Sigmoid colon (tissue), 4 donors: ENCODE data around the gene POC1B.

ENCODE experiments used
- CTCF ChIP-seq, 4 experiments: fragments of 450-650 bp in 3 of 4; fragments of 200-600 bp in 1 of 4; IDR thresholded peaks; one replicate each; pipeline ENCODE4 v1.5.1; 2016 to 2019; ENCODE audit warnings: antibody characterized with exemption in 4 of 4, mild to moderate bottlenecking in 3 of 4, moderate library complexity in 2 of 4
- EP300 ChIP-seq, 4 donors: sonication (generic); formaldehyde crosslinking; IDR thresholded peaks; one replicate each; pipeline ENCODE4 v1.6.1; 2017; ENCODE audit warnings: antibody characterized with exemption in 4 of 4
- POLR2A ChIP-seq, 2 donors: fragments of 450-650 bp; IDR thresholded peaks; one replicate each; pipeline ENCODE4 v1.6.1; 2016; ENCODE audit warnings: antibody characterized with exemption in 2 of 2, mild to moderate bottlenecking in 2 of 2, moderate library complexity in 2 of 2

GRCh38 chr12:89504560-89505346 lies 21.1 kb downstream of the POC1B start:
- TF ChIP-seq POLR2A (IDR thresholded peaks at IDR 0.05) (no peak), CTCF (IDR thresholded peaks at IDR 0.05) (no peak), EP300 (IDR thresholded peaks at IDR 0.05) (no peak)
